WTC11 (cell line): ENCODE data around the gene INVS. TPM values are rescaled to one million over a fixed set of nuclear protein-coding genes. Genes with fewer than 3 reads are reported as not detected.
A peak's percentile ranks its signal among the peaks of the same experiment; 100 is the strongest.

Experiments used
- ATAC-seq: fragments of 200-7000 bp; cut with Tn5 transposase; 2 replicates; pipeline ENCODE4 v1.10.0; 2021; ENCODE audit warnings: mild to moderate bottlenecking, moderate library complexity
- CTCF ChIA-PET: fragments of 300-600 bp; sonication (Branson Sonifier 250); formaldehyde crosslinking; loops from one replicate; lab custom pipeline; 2021; ENCODE audit warnings: antibody characterized with exemption; lab: Charles Lee
- POLR2A ChIA-PET: fragments of 350-600 bp; sonication (Branson Sonifier 250); formaldehyde crosslinking; loops from one replicate; lab custom pipeline; 2021; ENCODE audit warnings: antibody characterized with exemption; lab: Charles Lee
- DNase-seq: peaks from one replicate; pipeline ENCODE4 v3.0.0; 2021; ENCODE audit warnings: low spot score
- H3K27ac Mint-ChIP-seq: 2 replicates; pipeline ENCODE4 v1.8.0; 2021; ENCODE audit warnings: mixed read lengths
- H3K27me3 Mint-ChIP-seq: 2 replicates; pipeline ENCODE4 v1.8.0; 2021; ENCODE audit warnings: low read depth, mild to moderate bottlenecking, moderate library complexity, mixed read lengths
- H3K36me3 Mint-ChIP-seq: 2 replicates; pipeline ENCODE4 v1.8.0; 2021; ENCODE audit warnings: mixed read lengths
- H3K4me1 Mint-ChIP-seq: 2 replicates; pipeline ENCODE4 v1.8.0; 2022; ENCODE audit warnings: mixed read lengths
- H3K4me3 Mint-ChIP-seq: 2 replicates; pipeline ENCODE4 v1.8.0; 2021; ENCODE audit warnings: mild to moderate bottlenecking, moderate library complexity, mixed read lengths
- H3K9me3 Mint-ChIP-seq: 2 replicates; pipeline ENCODE4 v1.8.0; 2021; ENCODE audit warnings: mixed read lengths
- ATF1 ChIP-seq: sonication (generic); formaldehyde crosslinking; IDR thresholded peaks from 2 replicates; pipeline ENCODE4 v1.8.1; 2023; ENCODE audit warnings: mild to moderate bottlenecking, moderate library complexity, missing genetic modification reagents
- CBFB ChIP-seq: sonication (generic); formaldehyde crosslinking; IDR thresholded peaks from 2 replicates; pipeline ENCODE4 v1.8.1; 2022; ENCODE audit warnings: mild to moderate bottlenecking, low read depth, missing genetic modification reagents
- CREB1 ChIP-seq: sonication (generic); formaldehyde crosslinking; IDR thresholded peaks from 2 replicates; pipeline ENCODE4 v1.8.0; 2023; ENCODE audit warnings: mild to moderate bottlenecking, missing genetic modification reagents
- E2F5 ChIP-seq: sonication (generic); formaldehyde crosslinking; IDR thresholded peaks from 2 replicates; pipeline ENCODE4 v1.8.1; 2022; ENCODE audit warnings: mild to moderate bottlenecking, moderate library complexity, missing genetic modification reagents
- ELF4 ChIP-seq: sonication (generic); formaldehyde crosslinking; IDR thresholded peaks from 2 replicates; pipeline ENCODE4 v1.8.1; 2022; ENCODE audit warnings: low read depth, mild to moderate bottlenecking, moderate library complexity, missing genetic modification reagents
- FOXJ3 ChIP-seq: sonication (generic); formaldehyde crosslinking; IDR thresholded peaks from 2 replicates; pipeline ENCODE4 v1.9.0; 2021; ENCODE audit warnings: missing genetic modification reagents, mild to moderate bottlenecking, borderline replicate concordance
- GRHL2 ChIP-seq: fragments of 250-450 bp; sonication (Bioruptor Pico); IDR thresholded peaks from 2 replicates; pipeline ENCODE4 v1.8.0; 2022; ENCODE audit warnings: mild to moderate bottlenecking, moderate library complexity; ENCODE audit not compliant: insufficient replicate concordance, severe bottlenecking
- GTF2I ChIP-seq: fragments of 250-450 bp; sonication (Bioruptor Pico); conservative IDR thresholded peaks from 2 replicates; pipeline ENCODE4 v1.4.0; 2021; ENCODE audit warnings: mild to moderate bottlenecking
- HMGA2 ChIP-seq: fragments of 250-450 bp; sonication (Bioruptor Pico); IDR thresholded peaks from 2 replicates; pipeline ENCODE4 v1.4.0; 2021; ENCODE audit warnings: mild to moderate bottlenecking, moderate library complexity
- HMGXB4 ChIP-seq: sonication (generic); formaldehyde crosslinking; IDR thresholded peaks from 2 replicates; pipeline ENCODE4 v1.8.1; 2023; ENCODE audit warnings: mild to moderate bottlenecking, moderate library complexity, missing genetic modification reagents
- MYBL2 ChIP-seq: sonication (generic); formaldehyde crosslinking; IDR thresholded peaks from 2 replicates; pipeline ENCODE4 v1.8.1; 2023; ENCODE audit warnings: mild to moderate bottlenecking, moderate library complexity, missing genetic modification reagents
- NFATC4 ChIP-seq: fragments of 250-450 bp; sonication (Bioruptor Pico); IDR thresholded peaks from 2 replicates; pipeline ENCODE4 v1.9.0; 2021; ENCODE audit warnings: mild to moderate bottlenecking
- NFE2L1 ChIP-seq: sonication (generic); formaldehyde crosslinking; IDR thresholded peaks from 2 replicates; pipeline ENCODE4 v1.8.1; 2023; ENCODE audit warnings: missing genetic modification reagents
- NFYB ChIP-seq: sonication (generic); formaldehyde crosslinking; conservative IDR thresholded peaks from 2 replicates; pipeline ENCODE4 v1.8.0; 2022; ENCODE audit warnings: low read depth, missing genetic modification reagents
- NR2C2 ChIP-seq: sonication (generic); formaldehyde crosslinking; IDR thresholded peaks from 2 replicates; pipeline ENCODE4 v1.8.0; 2022; ENCODE audit warnings: mild to moderate bottlenecking, missing genetic modification reagents
- RORB ChIP-seq: fragments of 250-450 bp; sonication (Bioruptor Pico); IDR thresholded peaks from 2 replicates; pipeline ENCODE4 v1.9.0; 2021; ENCODE audit warnings: mild to moderate bottlenecking
- SMAD4 ChIP-seq: sonication (generic); formaldehyde crosslinking; IDR thresholded peaks from 2 replicates; pipeline ENCODE4 v1.8.0; 2022; ENCODE audit warnings: mild to moderate bottlenecking, missing genetic modification reagents
- TEAD4 ChIP-seq: sonication (generic); formaldehyde crosslinking; IDR thresholded peaks from 2 replicates; pipeline ENCODE4 v1.8.0; 2022; ENCODE audit warnings: mild to moderate bottlenecking, missing genetic modification reagents
- ZMAT4 ChIP-seq: fragments of 250-450 bp; sonication (Bioruptor Pico); IDR thresholded peaks from 2 replicates; pipeline ENCODE4 v1.9.0; 2021; ENCODE audit warnings: mild to moderate bottlenecking
- ZNF416 ChIP-seq: fragments of 250-450 bp; sonication (Bioruptor Pico); IDR thresholded peaks from 2 replicates; pipeline ENCODE4 v1.9.0; 2021; ENCODE audit warnings: mild to moderate bottlenecking, inconsistent platforms
- total RNA-seq: library from RNA; stranded (reverse); gene quantifications from 3 replicates; pipeline ENCODE4 v1.2.3, GENCODE V29; 2021
- TF ChIP-seq, protein P1 (sequence below): sonication (generic); formaldehyde crosslinking; IDR thresholded peaks from 2 replicates; pipeline ENCODE4 v1.8.0; 2022; ENCODE audit warnings: missing genetic modification reagents
- TF ChIP-seq, protein P2 (sequence below): sonication (generic); formaldehyde crosslinking; IDR thresholded peaks from 2 replicates; pipeline ENCODE4 v1.8.1; 2022; ENCODE audit warnings: missing genetic modification reagents, borderline replicate concordance
- TF ChIP-seq, protein P3 (sequence below): sonication (generic); formaldehyde crosslinking; IDR thresholded peaks from 2 replicates; pipeline ENCODE4 v1.8.0; 2022; ENCODE audit warnings: mild to moderate bottlenecking, missing genetic modification reagents

Gene INVS
- total RNA-seq, 1 experiment from 2014 or later, result 8.1 TPM

DNA sequence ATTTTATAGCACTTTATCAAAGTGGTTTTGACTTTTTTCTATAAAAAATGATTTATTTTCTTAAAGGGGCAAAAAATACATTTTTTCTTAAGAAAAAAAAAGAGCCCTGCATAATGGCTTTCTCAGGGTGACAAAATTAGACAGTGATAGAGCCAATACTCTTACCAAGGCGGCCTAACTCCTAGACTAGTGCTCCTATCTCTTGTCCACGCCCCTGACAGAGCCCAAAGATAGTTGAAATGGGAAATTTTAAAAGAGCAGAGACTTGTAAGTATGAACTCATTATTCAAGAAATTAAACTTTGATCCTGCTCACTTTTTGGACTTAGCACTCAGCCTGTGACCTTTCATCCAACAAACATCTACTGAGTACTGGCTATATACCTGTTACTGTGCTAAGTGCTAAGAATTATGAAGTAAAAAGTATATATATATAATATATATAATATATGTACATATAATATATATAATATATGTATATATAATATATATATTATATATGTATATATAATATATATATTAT is 1.2 kb downstream of the INVS start:
- Mint-ChIP-seq H3K27ac (no peak overlapping the region), H3K4me1 (peaks cover 18% of the 10 kb centered on the region), H3K4me3 (peak overlapping the region; percentile 98), H3K36me3 (no peaks in the 10 kb centered on the region), H3K27me3 (no peaks in the 10 kb centered on the region), H3K9me3 (no peaks in the 10 kb centered on the region)
- TF ChIP-seq SMAD4 (CRISPR knock-in tag), result no peak
- no peak for TF ChIP-seq E2F5 (CRISPR knock-in tag)
- no peak for TF ChIP-seq HMGA2 (CRISPR knock-in tag)
- TF ChIP-seq GRHL2 (CRISPR knock-in tag), result no peak
- TF ChIP-seq RORB (CRISPR knock-in tag), result no peak
- no peak for TF ChIP-seq CREB1 (CRISPR knock-in tag)
- TF ChIP-seq, protein P1, sequence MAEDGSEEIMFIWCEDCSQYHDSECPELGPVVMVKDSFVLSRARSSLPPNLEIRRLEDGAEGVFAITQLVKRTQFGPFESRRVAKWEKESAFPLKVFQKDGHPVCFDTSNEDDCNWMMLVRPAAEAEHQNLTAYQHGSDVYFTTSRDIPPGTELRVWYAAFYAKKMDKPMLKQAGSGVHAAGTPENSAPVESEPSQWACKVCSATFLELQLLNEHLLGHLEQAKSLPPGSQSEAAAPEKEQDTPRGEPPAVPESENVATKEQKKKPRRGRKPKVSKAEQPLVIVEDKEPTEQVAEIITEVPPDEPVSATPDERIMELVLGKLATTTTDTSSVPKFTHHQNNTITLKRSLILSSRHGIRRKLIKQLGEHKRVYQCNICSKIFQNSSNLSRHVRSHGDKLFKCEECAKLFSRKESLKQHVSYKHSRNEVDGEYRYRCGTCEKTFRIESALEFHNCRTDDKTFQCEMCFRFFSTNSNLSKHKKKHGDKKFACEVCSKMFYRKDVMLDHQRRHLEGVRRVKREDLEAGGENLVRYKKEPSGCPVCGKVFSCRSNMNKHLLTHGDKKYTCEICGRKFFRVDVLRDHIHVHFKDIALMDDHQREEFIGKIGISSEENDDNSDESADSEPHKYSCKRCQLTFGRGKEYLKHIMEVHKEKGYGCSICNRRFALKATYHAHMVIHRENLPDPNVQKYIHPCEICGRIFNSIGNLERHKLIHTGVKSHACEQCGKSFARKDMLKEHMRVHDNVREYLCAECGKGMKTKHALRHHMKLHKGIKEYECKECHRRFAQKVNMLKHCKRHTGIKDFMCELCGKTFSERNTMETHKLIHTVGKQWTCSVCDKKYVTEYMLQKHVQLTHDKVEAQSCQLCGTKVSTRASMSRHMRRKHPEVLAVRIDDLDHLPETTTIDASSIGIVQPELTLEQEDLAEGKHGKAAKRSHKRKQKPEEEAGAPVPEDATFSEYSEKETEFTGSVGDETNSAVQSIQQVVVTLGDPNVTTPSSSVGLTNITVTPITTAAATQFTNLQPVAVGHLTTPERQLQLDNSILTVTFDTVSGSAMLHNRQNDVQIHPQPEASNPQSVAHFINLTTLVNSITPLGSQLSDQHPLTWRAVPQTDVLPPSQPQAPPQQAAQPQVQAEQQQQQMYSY (CRISPR knock-in tag), result no peak
- TF ChIP-seq ZNF416, result no peak
- no peak for TF ChIP-seq NFYB (CRISPR knock-in tag)
- no peak for DNase-seq
- ATAC-seq, result no peak
- ChIA-PET POLR2A (no interaction called here), CTCF (no interaction called here)

- Mint-ChIP-seq H3K27me3 (no peaks in the 10 kb centered on the region), H3K36me3 (no peaks in the 10 kb centered on the region), H3K4me3 (no peak overlapping the region), H3K9me3 (no peaks in the 10 kb centered on the region), H3K4me1 (peaks cover 18% of the 10 kb centered on the region), H3K27ac (no peak overlapping the region)
- CTCF ChIA-PET, result no interaction called here
- DNase-seq (no peak), ATAC-seq (no peak)
- POLR2A ChIA-PET, result no interaction called here
- TF ChIP-seq NFATC4 (CRISPR knock-in tag) (no peak), NR2C2 (CRISPR knock-in tag) (no peak), GTF2I (CRISPR knock-in tag) (no peak), RORB (CRISPR knock-in tag) (no peak), MYBL2 (CRISPR knock-in tag) (no peak), HMGXB4 (CRISPR knock-in tag) (no peak), FOXJ3 (CRISPR knock-in tag) (no peak), ATF1 (CRISPR knock-in tag) (no peak), ELF4 (CRISPR knock-in tag) (no peak), CBFB (CRISPR knock-in tag) (no peak), NFE2L1 (no peak), TEAD4 (no peak), ZMAT4 (CRISPR knock-in tag) (no peak)
- TF ChIP-seq, protein P1 (CRISPR knock-in tag), result no peak
- TF ChIP-seq, protein P2, sequence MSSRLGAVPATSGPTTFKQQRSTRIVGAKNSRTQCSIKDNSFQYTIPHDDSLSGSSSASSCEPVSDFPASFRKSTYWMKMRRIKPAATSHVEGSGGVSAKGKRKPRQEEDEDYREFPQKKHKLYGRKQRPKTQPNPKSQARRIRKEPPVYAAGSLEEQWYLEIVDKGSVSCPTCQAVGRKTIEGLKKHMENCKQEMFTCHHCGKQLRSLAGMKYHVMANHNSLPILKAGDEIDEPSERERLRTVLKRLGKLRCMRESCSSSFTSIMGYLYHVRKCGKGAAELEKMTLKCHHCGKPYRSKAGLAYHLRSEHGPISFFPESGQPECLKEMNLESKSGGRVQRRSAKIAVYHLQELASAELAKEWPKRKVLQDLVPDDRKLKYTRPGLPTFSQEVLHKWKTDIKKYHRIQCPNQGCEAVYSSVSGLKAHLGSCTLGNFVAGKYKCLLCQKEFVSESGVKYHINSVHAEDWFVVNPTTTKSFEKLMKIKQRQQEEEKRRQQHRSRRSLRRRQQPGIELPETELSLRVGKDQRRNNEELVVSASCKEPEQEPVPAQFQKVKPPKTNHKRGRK (CRISPR knock-in tag), result no peak
- TF ChIP-seq, protein P3, sequence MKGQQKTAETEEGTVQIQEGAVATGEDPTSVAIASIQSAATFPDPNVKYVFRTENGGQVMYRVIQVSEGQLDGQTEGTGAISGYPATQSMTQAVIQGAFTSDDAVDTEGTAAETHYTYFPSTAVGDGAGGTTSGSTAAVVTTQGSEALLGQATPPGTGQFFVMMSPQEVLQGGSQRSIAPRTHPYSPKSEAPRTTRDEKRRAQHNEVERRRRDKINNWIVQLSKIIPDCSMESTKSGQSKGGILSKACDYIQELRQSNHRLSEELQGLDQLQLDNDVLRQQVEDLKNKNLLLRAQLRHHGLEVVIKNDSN, result no peak
These were observed 2.6 kb downstream of the INVS start for GRCh38 chr9:100101608-100102007.
